Esophagus muscularis mucosa (tissue), 4 donors: ENCODE results near the gene CTSH.

Experiments used
- CTCF ChIP-seq, 3 experiments: fragments of 200-600 bp in 2 of 3; fragments of 450-650 bp in 1 of 3; sonication (generic) in 2 of 3; IDR thresholded peaks; one replicate each; pipeline ENCODE4 v1.5.1; 2017 to 2019; ENCODE audit warnings: antibody characterized with exemption in 3 of 3, mild to moderate bottlenecking in 2 of 3, moderate library complexity in 1 of 3
- EP300 ChIP-seq: sonication (generic); formaldehyde crosslinking; IDR thresholded peaks from one replicate; pipeline ENCODE4 v1.6.1; 2017; ENCODE audit warnings: antibody characterized with exemption
- POLR2A ChIP-seq: fragments of 450-650 bp; IDR thresholded peaks from one replicate; pipeline ENCODE4 v1.6.1; 2017; ENCODE audit warnings: antibody characterized with exemption, moderate library complexity, mild to moderate bottlenecking, low read depth
- POLR2AphosphoS5 ChIP-seq, 2 donors: sonication (generic); formaldehyde crosslinking; IDR thresholded peaks; one replicate each; pipeline ENCODE4 v1.6.1; 2017; ENCODE audit warnings: antibody characterized with exemption in 2 of 2

GRCh38 chr15:78895471-78895870 is 49.4 kb downstream of the CTSH start:
- TF ChIP-seq POLR2A (no peak), CTCF (IDR thresholded peaks at IDR 0.05) (no peak), EP300 (no peak), POLR2AphosphoS5 (IDR thresholded peaks at IDR 0.05) (no peak)
